Subcutaneous abdominal adipose tissue (tissue), 5 donors: Measurements from ENCODE around the gene CLRN2.

Experiments
- H3K27ac ChIP-seq: one replicate; pipeline ENCODE4 v1.7.0; 2013; ENCODE audit warnings: low read depth, mild to moderate bottlenecking, inconsistent platforms, low read length, moderate library complexity
- H3K27me3 ChIP-seq, 5 donors: one replicate each; pipeline ENCODE4 v1.7.0; 2013; ENCODE audit warnings: low read length in 5 of 5, inconsistent platforms in 1 of 5; ENCODE audit not compliant: control insufficient read depth in 5 of 5, insufficient read depth in 4 of 5
- H3K36me3 ChIP-seq, 5 donors: one replicate each; pipeline ENCODE4 v1.7.0; 2013; ENCODE audit warnings: low read length in 5 of 5; ENCODE audit not compliant: control insufficient read depth in 5 of 5, insufficient read depth in 5 of 5
- H3K4me1 ChIP-seq, 5 donors: one replicate each; pipeline ENCODE4 v1.7.0; 2013; ENCODE audit warnings: low read length in 5 of 5, mild to moderate bottlenecking in 3 of 5, moderate library complexity in 1 of 5; ENCODE audit not compliant: control insufficient read depth in 5 of 5, insufficient read depth in 5 of 5
- H3K4me3 ChIP-seq, 5 donors: one replicate each; pipeline ENCODE4 v1.7.0; 2013; ENCODE audit warnings: low read length in 5 of 5, low read depth in 1 of 5
- H3K9ac ChIP-seq, 5 donors: one replicate each; pipeline ENCODE4 v1.7.0; 2013; ENCODE audit warnings: low read length in 5 of 5, mild to moderate bottlenecking in 4 of 5, moderate library complexity in 3 of 5
- H3K9me3 ChIP-seq, 5 donors: one replicate each; pipeline ENCODE4 v1.7.0; 2013; ENCODE audit warnings: low read length in 5 of 5; ENCODE audit not compliant: control insufficient read depth in 5 of 5
- donor health status: healthy.
- donor health status: healthy.
- donor health status: healthy.
- donor health status: healthy.
- donor health status: healthy.

The CLRN2 gene

GRCh38 chr4:17500574-17500973, 14.4 kb upstream of the CLRN2 start:
- no peak overlapping the region for H3K9ac ChIP-seq
- H3K9me3 ChIP-seq: no peaks in the 10 kb centered on the region
- H3K4me3 ChIP-seq: no peak overlapping the region
- H3K27me3 ChIP-seq: no peaks in the 10 kb centered on the region
- H3K27ac ChIP-seq: no peak overlapping the region
- H3K36me3 ChIP-seq: peaks cover 31 to 66% (median 56%) of the 10 kb centered on the region in 5 donors
- H3K4me1 ChIP-seq: peaks cover 0 to 16% (median 0%) of the 10 kb centered on the region in 5 donors

- peaks cover 0 to 8% (median 0%) of the 10 kb centered on the region in 5 donors for H3K4me1 ChIP-seq
- H3K36me3 ChIP-seq: peaks cover 27 to 73% (median 62%) of the 10 kb centered on the region in 5 donors
Measured at GRCh38 chr4:17502756-17503155, 12.2 kb upstream of the CLRN2 start.

DNA sequence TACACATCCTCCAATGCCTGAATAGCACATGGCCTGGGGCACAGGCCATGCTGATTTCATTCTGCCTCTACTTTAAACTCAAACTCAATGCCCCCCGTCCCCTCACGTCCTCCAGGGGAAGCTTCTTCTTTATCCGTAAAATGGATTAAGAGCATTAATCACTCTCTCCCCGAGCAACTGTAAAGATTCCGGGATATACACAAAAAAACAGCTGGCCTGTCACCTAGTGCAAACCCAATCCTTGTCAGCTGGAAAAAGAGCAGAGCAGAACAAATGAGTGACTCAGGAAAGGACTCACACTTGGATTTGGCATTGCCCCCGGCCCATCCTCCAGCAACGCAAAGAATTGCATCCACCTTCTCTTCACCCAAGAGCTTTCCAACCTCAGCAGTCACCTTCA, 10.9 kb upstream of the CLRN2 start:
- Histone ChIP-seq H3K36me3 (peaks cover 26 to 70% (median 53%) of the 10 kb centered on the region in 5 donors), H3K27me3 (no peaks in the 10 kb centered on the region), H3K27ac (no peak overlapping the region), H3K9me3 (no peaks in the 10 kb centered on the region), H3K4me3 (no peak overlapping the region), H3K4me1 (peaks cover 0 to 1% (median 0%) of the 10 kb centered on the region in 5 donors), H3K9ac (no peak overlapping the region)

More at GRCh38 chr4:17502756-17503155, 12.2 kb upstream of the CLRN2 start:
- no peak overlapping the region for H3K4me3 ChIP-seq
- no peak overlapping the region for H3K9ac ChIP-seq
- no peak overlapping the region for H3K27ac ChIP-seq
- H3K27me3 ChIP-seq: no peaks in the 10 kb centered on the region
- H3K9me3 ChIP-seq: no peaks in the 10 kb centered on the region

GRCh38 chr4:17510582-17510981, 4.4 kb upstream of the CLRN2 start:
- Histone ChIP-seq H3K27ac (peak overlapping the region; percentile 90), H3K36me3 (peaks cover 0 to 20% (median 12%) of the 10 kb centered on the region in 5 donors), H3K27me3 (no peaks in the 10 kb centered on the region), H3K9ac (peak overlapping the region; percentile 7 to 86 (median 76)), H3K4me1 (peaks cover 4 to 31% (median 18%) of the 10 kb centered on the region in 5 donors), H3K4me3 (peak overlapping the region in 4 of 5 donors; percentile 72 to 90 (median 82)), H3K9me3 (no peaks in the 10 kb centered on the region)

- Histone ChIP-seq H3K27me3 (no peaks in the 10 kb centered on the region), H3K4me1 (peaks cover 4 to 31% (median 18%) of the 10 kb centered on the region in 5 donors), H3K9ac (peak overlapping the region; percentile 75 to 94 (median 80)), H3K27ac (peak overlapping the region; percentile 90), H3K9me3 (no peaks in the 10 kb centered on the region), H3K36me3 (peaks cover 0 to 20% (median 8%) of the 10 kb centered on the region in 5 donors), H3K4me3 (peak overlapping the region; percentile 72 to 90 (median 79))
Measured at GRCh38 chr4:17511051-17511450, 3.9 kb upstream of the CLRN2 start.

- Histone ChIP-seq H3K27me3 (no peaks in the 10 kb centered on the region), H3K9me3 (no peaks in the 10 kb centered on the region), H3K36me3 (peaks cover 0 to 19% (median 7%) of the 10 kb centered on the region in 5 donors), H3K4me1 (peaks cover 4 to 31% (median 18%) of the 10 kb centered on the region in 5 donors), H3K9ac (peak overlapping the region; percentile 75 to 94 (median 80)), H3K27ac (peak overlapping the region; percentile 90), H3K4me3 (peak overlapping the region; percentile 72 to 90 (median 79))
Measured at GRCh38 chr4:17511509-17511949, 3.4 kb upstream of the CLRN2 start.

DNA sequence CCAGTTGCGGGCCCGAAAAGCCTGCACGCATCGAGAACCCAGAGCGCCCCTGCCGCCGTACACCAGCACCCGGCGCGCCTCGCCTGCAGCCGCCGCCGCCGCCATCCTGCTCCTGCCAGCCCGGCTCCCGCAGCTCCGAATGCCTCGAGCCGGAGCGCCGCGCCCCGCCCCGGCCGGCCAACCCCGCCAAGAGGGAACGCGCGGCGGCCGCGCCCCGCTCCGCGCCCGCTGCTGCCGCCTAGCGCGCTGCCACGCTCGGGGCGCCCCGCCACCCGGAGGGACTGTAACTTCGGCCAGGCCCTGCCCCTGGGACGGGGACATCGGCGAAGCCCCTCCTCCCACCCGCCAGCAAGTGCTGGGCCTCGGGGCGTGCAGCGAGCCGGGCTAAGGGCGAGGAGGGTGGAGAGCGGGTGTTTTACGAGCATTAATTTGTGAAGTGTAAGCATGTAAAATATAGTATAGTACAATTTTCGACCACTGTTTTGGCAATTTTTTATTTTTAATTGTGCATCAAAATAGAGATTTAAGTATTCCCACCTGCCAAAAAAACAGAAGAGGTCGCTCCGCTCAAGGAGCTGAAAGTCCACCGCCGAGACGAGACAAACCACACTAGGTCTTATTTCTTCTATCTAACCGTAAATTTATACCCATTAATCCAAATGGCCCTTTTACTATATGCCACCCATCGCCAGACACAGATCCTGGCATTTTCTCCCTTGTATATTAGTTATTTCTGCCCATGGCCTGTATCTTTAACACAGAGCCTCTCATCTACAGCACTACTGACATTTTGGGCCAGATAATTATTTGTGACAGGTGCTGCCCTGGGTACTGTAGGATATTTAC, 2.8 kb upstream of the CLRN2 start, which contains the start of gene QDPR:
TSS of gene QDPR (minus strand) at position 141 of the 846 bp plus-strand sequence. CDS start at position 105, 36 bp downstream.
- Histone ChIP-seq H3K4me1 (peaks cover 4 to 31% (median 18%) of the 10 kb centered on the region in 5 donors), H3K4me3 (peak within 1 kb of the TSS; percentile 72 to 90 (median 79)), H3K9ac (peak within 1 kb of the TSS; percentile 75 to 94 (median 80)), H3K9me3 (no peaks in the 10 kb centered on the region), H3K36me3 (peaks cover 0 to 12% (median 6%) of the 10 kb centered on the region in 5 donors), H3K27ac (peak within 1 kb of the TSS; percentile 90), H3K27me3 (peaks cover 0 to under 1% (median 0%) of the 10 kb centered on the region in 5 donors)

DNA sequence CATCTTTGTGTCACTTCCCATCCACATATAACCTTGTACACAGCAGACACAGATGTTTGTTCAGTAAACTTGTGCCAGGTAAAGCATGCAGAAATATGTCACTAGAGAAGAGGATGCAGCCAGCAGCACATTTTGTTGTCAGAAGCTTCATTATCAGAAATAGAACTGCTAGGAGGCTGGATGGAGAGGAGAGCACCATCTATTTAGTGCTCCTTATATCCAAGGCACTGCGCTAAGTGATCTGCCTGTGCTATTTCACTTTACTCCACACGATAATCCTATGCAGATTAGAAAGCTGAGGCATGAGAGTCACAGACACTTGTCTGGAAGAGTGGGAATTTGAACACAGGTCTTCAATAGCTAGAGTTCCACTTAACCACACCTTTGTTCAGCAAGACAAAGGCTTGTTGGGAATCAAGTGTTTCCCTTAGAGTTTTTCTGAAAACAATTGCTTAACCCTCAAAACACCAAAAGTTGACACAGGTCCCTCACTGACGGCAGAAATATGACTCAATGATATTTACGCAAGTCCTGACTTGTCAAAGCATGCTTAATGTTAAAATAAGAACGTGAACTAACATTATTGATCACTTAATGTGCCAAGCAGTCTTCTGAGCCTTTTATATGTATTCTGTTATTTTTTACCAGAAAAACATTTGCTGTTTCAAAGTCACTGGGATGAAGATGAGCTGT, 1.8 kb upstream of the CLRN2 start:
- H3K36me3 ChIP-seq: peaks cover 0 to 6% (median 3%) of the 10 kb centered on the region in 5 donors
- peaks cover 4 to 31% (median 18%) of the 10 kb centered on the region in 5 donors for H3K4me1 ChIP-seq
- no peak overlapping the region for H3K27ac ChIP-seq
- no peak overlapping the region for H3K4me3 ChIP-seq
- H3K9me3 ChIP-seq: no peaks in the 10 kb centered on the region
- peaks cover 0 to 6% (median 0%) of the 10 kb centered on the region in 5 donors for H3K27me3 ChIP-seq
- H3K9ac ChIP-seq: peak overlapping the region in 3 of 5 donors; percentile 27 to 75 (median 66)

DNA sequence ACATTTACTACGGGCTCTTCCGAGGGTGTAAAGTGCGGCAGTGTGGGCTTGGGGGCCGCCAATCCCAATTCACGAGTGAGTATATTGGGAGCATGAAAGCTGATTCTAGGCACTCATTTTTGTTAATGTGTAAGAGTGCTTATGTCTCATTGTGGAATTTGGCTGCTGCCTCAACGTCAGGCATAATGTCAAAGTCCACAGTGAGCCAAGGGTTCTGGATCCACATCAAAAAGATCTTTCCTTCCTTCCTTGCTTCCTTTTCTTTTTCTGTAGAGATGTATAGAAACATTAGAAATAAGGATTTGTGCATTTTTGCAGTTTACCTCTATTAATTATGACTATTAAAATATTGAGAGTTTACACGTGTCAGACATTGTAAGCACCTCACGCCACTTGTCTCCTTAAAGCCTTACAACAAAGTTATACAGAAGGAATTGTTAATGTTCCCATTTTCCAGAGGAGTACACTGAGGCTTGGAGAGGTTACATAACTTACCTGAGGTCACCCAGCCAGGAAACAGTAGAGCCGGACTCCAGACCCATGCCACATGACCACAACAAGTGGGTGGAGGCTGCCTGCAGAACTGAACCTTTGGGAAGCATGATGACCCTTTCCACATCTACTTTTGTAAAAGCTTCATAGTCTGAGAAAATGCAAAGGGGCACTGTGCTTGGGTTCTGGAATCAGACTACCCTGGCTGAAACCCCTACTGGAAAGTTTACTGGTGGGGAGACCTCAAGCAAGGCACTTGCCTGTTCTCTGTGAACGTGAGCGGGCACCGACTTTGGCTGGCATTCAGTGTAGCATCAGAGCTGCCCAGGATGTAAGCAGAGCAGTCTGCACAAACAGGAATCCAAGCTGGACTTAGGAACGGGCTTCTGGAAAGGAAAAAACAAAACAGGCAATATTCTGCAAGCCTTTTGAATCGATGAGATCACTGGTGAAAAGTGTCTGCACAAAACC, 761 bp downstream of the CLRN2 start:
- peaks cover 0 to 6% (median 0%) of the 10 kb centered on the region in 5 donors for H3K27me3 ChIP-seq
- H3K9ac ChIP-seq: no peak overlapping the region
- H3K27ac ChIP-seq: no peak overlapping the region
- no peaks in the 10 kb centered on the region for H3K36me3 ChIP-seq
- H3K4me1 ChIP-seq: peaks cover 2 to 15% (median 12%) of the 10 kb centered on the region in 5 donors
- no peaks in the 10 kb centered on the region for H3K9me3 ChIP-seq
- no peak overlapping the region for H3K4me3 ChIP-seq
